GM19035 (cell line): Measurements from ENCODE around the gene DAND5.
"Not testable (repeated sequence)": the region's sequence is repeated elsewhere in the genome, so short reads cannot be mapped to it uniquely, and the experiment has no call there.

Experiments used
- ATAC-seq: cut with Tn5 transposase; IDR thresholded peaks from one replicate; pipeline ENCODE4 v1.9.1; 2021; ENCODE audit not compliant: unreplicated experiment

DAND5 gene

GRCh38 chr19:12965017-12965811, 4.2 kb upstream of the DAND5 start:
- ATAC-seq, result peak; percentile 69

- no peak for ATAC-seq
These were observed 3.6 kb upstream of the DAND5 start for GRCh38 chr19:12965812-12966135.

- ATAC-seq, result no peak
These were observed 1.5 kb upstream of the DAND5 start for GRCh38 chr19:12967907-12968306.

GRCh38 chr19:12970070-12970820, 869 bp downstream of the DAND5 start:
- no peak for ATAC-seq

GRCh38 chr19:12973236-12973635, 3.9 kb downstream of the DAND5 start:
- ATAC-seq, result no peak

- ATAC-seq, result no peak
These were observed 5.2 kb downstream of the DAND5 start for GRCh38 chr19:12974301-12975220.

- no peak for ATAC-seq
These were observed 5.9 kb downstream of the DAND5 start for GRCh38 chr19:12975221-12975741.

GRCh38 chr19:12976109-12976508, 6.7 kb downstream of the DAND5 start:
- not testable (repeated sequence) for ATAC-seq

GRCh38 chr19:12979974-12980373, 10.6 kb downstream of the DAND5 start:
- ATAC-seq, result no peak

- ATAC-seq, result no peak
These were observed 13.3 kb downstream of the DAND5 start for GRCh38 chr19:12982648-12983047.

- no peak for ATAC-seq
These were observed 13.7 kb downstream of the DAND5 start for GRCh38 chr19:12983091-12983490.

GRCh38 chr19:12983542-12984142, 14.3 kb downstream of the DAND5 start:
- peak; percentile 52 for ATAC-seq

- no peak for ATAC-seq
These were observed 14.8 kb downstream of the DAND5 start for GRCh38 chr19:12984143-12984627.

- no peak for ATAC-seq
These were observed 15.3 kb downstream of the DAND5 start for GRCh38 chr19:12984683-12985048.

GRCh38 chr19:12985049-12985776, 15.8 kb downstream of the DAND5 start:
- ATAC-seq, result no peak

GRCh38 chr19:12986726-12987125, 17.4 kb downstream of the DAND5 start:
- no peak for ATAC-seq

- no peak for ATAC-seq
These were observed 17.8 kb downstream of the DAND5 start for GRCh38 chr19:12987190-12987589.

- no peak for ATAC-seq
These were observed 18.4 kb downstream of the DAND5 start for GRCh38 chr19:12987781-12988180.

GRCh38 chr19:12990431-12990830, 21.1 kb downstream of the DAND5 start:
- no peak for ATAC-seq

GRCh38 chr19:12990853-12991252, 21.5 kb downstream of the DAND5 start:
- ATAC-seq, result no peak
